OCI-LY1 (cell line): ENCODE results near the gene ST8SIA1.

Source experiments
- EZH2 ChIP-seq: fragments of 200-600 bp; sonication (generic), shearing (Covaris generic); IDR thresholded peaks from 2 replicates; pipeline ENCODE4 v1.8.0; 2017; ENCODE audit warnings: borderline replicate concordance, mixed run types, mild to moderate bottlenecking, antibody characterized with exemption, low read length, moderate library complexity, mixed read lengths
- TF ChIP-seq, protein P1 (sequence below): fragments of 200-600 bp; sonication (generic), shearing (Covaris generic); IDR thresholded peaks from 2 replicates; pipeline ENCODE4 v1.5.1; 2017; ENCODE audit warnings: mild to moderate bottlenecking, antibody characterized with exemption, low read length, moderate library complexity, mixed read lengths

DNA sequence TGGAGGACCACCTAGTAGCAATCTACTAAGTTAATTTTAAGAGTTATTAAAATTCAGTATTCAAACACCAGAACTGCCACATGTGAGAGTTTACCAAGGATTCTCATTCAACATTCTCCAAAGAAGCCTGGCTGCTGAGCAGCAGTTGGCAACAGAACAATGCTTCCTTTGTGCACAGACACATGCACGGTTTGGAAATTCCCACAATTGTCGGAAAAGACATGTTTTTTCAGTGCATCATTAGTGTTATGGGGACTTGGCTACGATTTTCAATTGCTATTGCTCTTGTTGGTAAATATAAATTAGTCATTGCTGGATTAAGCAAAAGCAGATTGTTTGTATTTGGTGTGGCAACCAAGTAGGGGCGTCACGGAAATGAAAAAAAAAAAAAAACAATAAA lies 22.2 kb downstream of the ST8SIA1 start:
- TF ChIP-seq, protein P1, sequence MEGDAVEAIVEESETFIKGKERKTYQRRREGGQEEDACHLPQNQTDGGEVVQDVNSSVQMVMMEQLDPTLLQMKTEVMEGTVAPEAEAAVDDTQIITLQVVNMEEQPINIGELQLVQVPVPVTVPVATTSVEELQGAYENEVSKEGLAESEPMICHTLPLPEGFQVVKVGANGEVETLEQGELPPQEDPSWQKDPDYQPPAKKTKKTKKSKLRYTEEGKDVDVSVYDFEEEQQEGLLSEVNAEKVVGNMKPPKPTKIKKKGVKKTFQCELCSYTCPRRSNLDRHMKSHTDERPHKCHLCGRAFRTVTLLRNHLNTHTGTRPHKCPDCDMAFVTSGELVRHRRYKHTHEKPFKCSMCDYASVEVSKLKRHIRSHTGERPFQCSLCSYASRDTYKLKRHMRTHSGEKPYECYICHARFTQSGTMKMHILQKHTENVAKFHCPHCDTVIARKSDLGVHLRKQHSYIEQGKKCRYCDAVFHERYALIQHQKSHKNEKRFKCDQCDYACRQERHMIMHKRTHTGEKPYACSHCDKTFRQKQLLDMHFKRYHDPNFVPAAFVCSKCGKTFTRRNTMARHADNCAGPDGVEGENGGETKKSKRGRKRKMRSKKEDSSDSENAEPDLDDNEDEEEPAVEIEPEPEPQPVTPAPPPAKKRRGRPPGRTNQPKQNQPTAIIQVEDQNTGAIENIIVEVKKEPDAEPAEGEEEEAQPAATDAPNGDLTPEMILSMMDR = no peak
- no peak for TF ChIP-seq EZH2
